K562 (cell line): ENCODE data around the gene SDC3. TPM values are rescaled to one million over a fixed set of nuclear protein-coding genes. Genes with fewer than 3 reads are reported as not detected.

ENCODE experiments used
- ATAC-seq: fragments of 200-7000 bp; cut with Tn5 transposase; 3 replicates; pipeline ENCODE4 v1.9.1; 2020; ENCODE audit warnings: moderate library complexity
- BruUV-seq: library from RNA; stranded (reverse); fragments of 400-500 nt; replicated peaks from 2 replicates; lab custom pipeline; 2021; lab: Mats Ljungman, UMichigan
- CTCF ChIA-PET: fragments of 300-600 bp; formaldehyde crosslinking; extraction: SDS; loops from one replicate; lab custom pipeline; 2021; ENCODE audit warnings: low intra/inter-chr PET ratio; lab: Yijun Ruan, JAX
- POLR2A ChIA-PET: fragments of 300-600, 350-650 bp; sonication (Branson Sonifier 250); formaldehyde crosslinking; extraction: SDS; loops from one replicate; lab custom pipeline; 2021; ENCODE audit warnings: antibody characterized with exemption, inconsistent platforms; lab: Yijun Ruan, JAX
- DNase-seq, 4 experiments: peaks; one replicate each; pipeline versions ENCODE4 v3.0.0 to v3.0.0-alpha.2; 2011 to 2018; ENCODE audit warnings: low spot score in 3 of 4, mixed read lengths in 3 of 4; ENCODE audit errors: extremely low read depth in 1 of 4
- FAIRE-seq: peaks from 2 replicates; lab custom pipeline; 2011; peaks lifted over from hg19 to GRCh38; lab: Jason Lieb, UNC
- H2AFZ ChIP-seq: 2 replicates; pipeline ENCODE4 v1.6.0; 2011; ENCODE audit warnings: low read depth, low read length, control low read depth, inconsistent platforms
- H3K27ac ChIP-seq: fragments of 200-600 bp; 3 replicates; pipeline ENCODE4 v1.8.0; 2011; ENCODE audit warnings: low read depth, mild to moderate bottlenecking, control low read depth, inconsistent platforms, low read length, moderate library complexity, mixed read lengths; ENCODE audit errors: extremely low read depth
- H3K27me3 ChIP-seq, 2 experiments: fragments of 300-600 bp in 1 of 2; 2 replicates in 1 of 2; 3 replicates in 1 of 2; pipeline versions ENCODE4 v1.6.0 to v1.8.0; 2011; ENCODE audit warnings: inconsistent platforms in 2 of 2, low read length in 2 of 2, mild to moderate bottlenecking in 1 of 2, mixed read lengths in 1 of 2, moderate library complexity in 1 of 2; ENCODE audit not compliant: control insufficient read depth in 2 of 2, insufficient read depth in 2 of 2
- H3K36me3 ChIP-seq: fragments of 300-600 bp; 3 replicates; pipeline ENCODE4 v1.8.0; 2011; ENCODE audit warnings: mild to moderate bottlenecking, low read length, inconsistent platforms; ENCODE audit not compliant: control insufficient read depth, insufficient read depth
- H3K4me1 ChIP-seq, 2 experiments: fragments of 200-600 bp in 1 of 2; replicated peaks in 1 of 2; 2 replicates in 1 of 2; 3 replicates in 1 of 2; pipeline versions ENCODE4 v1.5.1 to v1.8.0; 2011; ENCODE audit warnings: inconsistent platforms in 2 of 2, low read length in 2 of 2, mild to moderate bottlenecking in 1 of 2, mixed read lengths in 1 of 2, moderate library complexity in 1 of 2; ENCODE audit not compliant: control insufficient read depth in 2 of 2, insufficient read depth in 2 of 2
- H3K4me2 ChIP-seq: 2 replicates; pipeline ENCODE4 v1.6.1; 2011; ENCODE audit warnings: low read length, control low read depth, inconsistent platforms, mixed read lengths; ENCODE audit not compliant: insufficient read depth
- H3K4me3 ChIP-seq: fragments of 200-600 bp; sonication (generic), shearing (Covaris generic); 2 replicates; pipeline ENCODE4 v1.5.1; 2016; ENCODE audit warnings: control low read depth, inconsistent platforms
- H3K79me2 ChIP-seq: fragments of 200-600 bp; 3 replicates; pipeline ENCODE4 v1.8.0; 2011; ENCODE audit warnings: low read length, inconsistent platforms; ENCODE audit not compliant: control insufficient read depth, insufficient read depth
- H3K9ac ChIP-seq, 2 experiments: 2 replicates each; pipeline versions ENCODE4 v1.6.0 to v1.6.1; 2011; ENCODE audit warnings: low read depth in 2 of 2, low read length in 2 of 2, control low read depth in 1 of 2, inconsistent platforms in 1 of 2, mild to moderate bottlenecking in 1 of 2, mixed read lengths in 1 of 2; ENCODE audit not compliant: insufficient read depth in 1 of 2
- H3K9me1 ChIP-seq: one replicate; pipeline ENCODE4 v1.6.0; 2011; ENCODE audit warnings: inconsistent platforms, mild to moderate bottlenecking, low read length, moderate library complexity; ENCODE audit not compliant: control insufficient read depth, insufficient read depth
- H3K9me3 ChIP-seq: replicated peaks from 2 replicates; pipeline ENCODE4 v1.5.1; 2011; ENCODE audit warnings: low read depth, low read length, inconsistent platforms; ENCODE audit not compliant: control insufficient read depth, insufficient read depth
- H4K20me1 ChIP-seq: replicated peaks from 2 replicates; pipeline ENCODE4 v1.6.1; 2011; ENCODE audit warnings: low read length, inconsistent platforms, mixed read lengths; ENCODE audit not compliant: control insufficient read depth, insufficient read depth
- CREM ChIP-seq: IDR thresholded peaks from 2 replicates; pipeline ENCODE4 v1.6.1; 2014; ENCODE audit warnings: antibody characterized with exemption, low read depth
- PHF8 ChIP-seq: fragments of 200-600 bp; sonication (generic); IDR thresholded peaks from 2 replicates; pipeline ENCODE4 v1.6.1; 2012; ENCODE audit warnings: mixed run types, mild to moderate bottlenecking, inconsistent platforms, low read length, moderate library complexity, borderline replicate concordance
- RBM39 ChIP-seq: fragments of 200-400 bp; formaldehyde crosslinking; optimal IDR thresholded peaks from 2 replicates; pipeline ENCODE3; 2018; ENCODE audit warnings: low read depth, low read length
- SP1 ChIP-seq: sonication (generic); formaldehyde crosslinking; IDR thresholded peaks from 2 replicates; pipeline ENCODE4 v1.8.1; 2022; ENCODE audit warnings: mild to moderate bottlenecking, missing genetic modification reagents
- ZNF146 ChIP-seq: IDR thresholded peaks from one replicate; pipeline ENCODE4 v1.6.1; 2018; ENCODE audit warnings: missing compliant biosample characterization; ENCODE audit not compliant: unreplicated experiment
- WGBS: fragments of 100-300 bp; shearing (Covaris generic); methylation state at CpG from one replicate; pipeline ENCODE4 v1.1.6; 2016; ENCODE audit warnings: low coverage, mixed read lengths; ENCODE audit not compliant: insufficient coverage; ENCODE audit errors: missing lambda C conversion rate; 5-methylcytosine and 5-hydroxymethylcytosine counted together
- in situ Hi-C: fragments of 300-500 bp; cut with MboI; formaldehyde crosslinking; loops from 4 replicates; pipeline ENCODE4 v1.15.0; 2018; ENCODE audit warnings: inconsistent platforms, mixed read lengths
- intact Hi-C: fragments of 100-400 bp; cut with micrococcal nuclease; formaldehyde crosslinking; loops from 2 replicates; pipeline ENCODE4 v1.14.2; 2022
- polyA plus RNA-seq, 8 experiments: library from polyadenylated mRNA; depleted of rRNA in 4 of 8; stranded (reverse) in 5 of 8; unstranded in 3 of 8; fragments of >200 nt; fragmentation: Nextera tagmentation in 2 of 8; fragmentation: Illumina TruSeq in 1 of 8; extraction: Ambion mirVana in 2 of 8; extraction: Trizol in 1 of 8; gene quantifications; 2 replicates each; pipeline versions ENCODE4 v1.2.1 to v1.2.3, GENCODE V29; 2011 to 2014; ENCODE audit warnings: inconsistent platforms in 1 of 8, missing spikeins in 1 of 8
- total RNA-seq, 7 experiments: library from RNA; depleted of rRNA in 6 of 7; stranded (reverse); fragments of >200 nt in 6 of 7; fragmentation: Illumina TruSeq in 2 of 7; extraction: Trizol in 2 of 7; gene quantifications; 2 replicates each; pipeline versions ENCODE4 v1.2.1 to v1.2.3, GENCODE V29; 2011 to 2021; ENCODE audit warnings: low replicate concordance in 1 of 7
- TF ChIP-seq, protein P1 (sequence below): fragments of 250-450 bp; sonication (Bioruptor Pico); IDR thresholded peaks from 2 replicates; pipeline ENCODE4 v1.5.0; 2021; ENCODE audit warnings: mild to moderate bottlenecking, moderate library complexity
- TF ChIP-seq, protein P2 (sequence below), 3 experiments: fragments of 200-800 bp in 1 of 3; fragments of 250-450 bp in 1 of 3; fragments of 450-650 bp in 1 of 3; sonication (Bioruptor Pico) in 1 of 3; sonication (Bioruptor generic) in 1 of 3; formaldehyde crosslinking in 1 of 3; IDR thresholded peaks; 2 replicates each; pipeline versions ENCODE4 v1.6.1 to v1.8.0; 2016 to 2022; ENCODE audit warnings: mild to moderate bottlenecking in 2 of 3, missing genetic modification characterization in 2 of 3, missing compliant biosample characterization in 1 of 3, moderate library complexity in 1 of 3
- TF ChIP-seq, protein P3 (sequence below): IDR thresholded peaks from 2 replicates; pipeline ENCODE4 v1.6.1; 2011; ENCODE audit warnings: borderline replicate concordance, low read depth, mild to moderate bottlenecking, moderate library complexity, low read length; ENCODE audit not compliant: insufficient read depth, poor library complexity, severe bottlenecking

Gene SDC3
- total and polyA plus RNA-seq, 9 of the 15 experiments (the other 6 are each of a cell fraction or from before 2014, with no cell fraction given) = 0.38 to 44.1 (median 12.1) TPM

DNA sequence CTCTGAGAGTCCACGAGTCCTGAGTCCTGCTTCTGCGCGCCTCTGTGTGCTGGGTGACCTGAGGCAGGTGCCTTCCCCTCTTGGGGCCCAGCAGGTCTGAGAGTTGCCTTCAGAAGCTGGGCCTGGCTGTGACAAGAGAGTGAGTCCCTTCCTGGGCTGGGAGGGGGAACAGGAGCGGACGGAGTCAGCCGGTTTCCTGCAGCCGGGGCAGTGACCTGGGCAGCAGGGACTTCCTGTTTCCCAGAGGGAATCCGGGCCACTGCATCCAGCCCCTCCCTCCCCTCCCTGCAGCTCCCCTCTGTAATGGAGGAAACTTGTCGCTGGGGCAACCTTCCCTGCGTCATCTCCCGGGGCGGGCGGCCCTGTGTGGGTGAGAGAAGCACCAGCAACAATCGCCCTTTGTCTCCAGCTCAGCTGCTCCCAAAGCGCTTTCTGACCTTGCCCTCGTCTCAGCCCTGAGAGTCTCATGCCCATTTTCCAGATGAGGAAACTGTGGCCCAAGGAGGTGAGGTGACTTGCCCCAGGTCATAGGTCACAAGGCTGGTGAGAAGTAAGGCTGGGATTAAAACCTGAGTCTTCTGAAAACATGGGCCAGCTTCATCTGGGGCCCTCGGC lies 61.1 kb downstream of the SDC3 start:
- Histone ChIP-seq H3K27ac (no peak overlapping the region), H3K9ac (peak overlapping the region in 1 of 2 experiments; percentile 75; a peak in 2 of 4 replicates), H3K36me3 (no peaks in the 10 kb centered on the region), H3K4me3 (no peak overlapping the region), H3K79me2 (no peaks in the 10 kb centered on the region), H3K9me1 (no peaks in the 10 kb centered on the region), H3K27me3 (peaks cover 13 to 48% of the 10 kb centered on the region in 2 experiments), H3K9me3 (no peaks in the 10 kb centered on the region), H3K4me1 (peaks cover 6 to 18% of the 10 kb centered on the region in 2 experiments), H2AFZ (peak overlapping the region; percentile 73), H4K20me1 (no peaks in the 10 kb centered on the region), H3K4me2 (peak overlapping the region; percentile 51; the same call in 1 of the 2 replicates)
- DNase-seq (peak in 3 of 4 experiments; percentile 37 to 43 (median 38)), ATAC-seq (peak; percentile 48), FAIRE-seq (no peak)
- no TSS peak for BruUV-seq
- in situ Hi-C loops (no loop called here), intact Hi-C loops (no loop called here)
- ChIA-PET CTCF (no interaction called here), POLR2A (interaction anchor here (0.6 to 1.7 kb wide), 8 partner anchors 21 to 1987 kb away, joined by 3 to 6 read pairs (median 3); no protein-coding TSS in a partner anchor)
- 30% methylated on average over 16 of the region's 17 CpGs for WGBS
- TF ChIP-seq, protein P1, sequence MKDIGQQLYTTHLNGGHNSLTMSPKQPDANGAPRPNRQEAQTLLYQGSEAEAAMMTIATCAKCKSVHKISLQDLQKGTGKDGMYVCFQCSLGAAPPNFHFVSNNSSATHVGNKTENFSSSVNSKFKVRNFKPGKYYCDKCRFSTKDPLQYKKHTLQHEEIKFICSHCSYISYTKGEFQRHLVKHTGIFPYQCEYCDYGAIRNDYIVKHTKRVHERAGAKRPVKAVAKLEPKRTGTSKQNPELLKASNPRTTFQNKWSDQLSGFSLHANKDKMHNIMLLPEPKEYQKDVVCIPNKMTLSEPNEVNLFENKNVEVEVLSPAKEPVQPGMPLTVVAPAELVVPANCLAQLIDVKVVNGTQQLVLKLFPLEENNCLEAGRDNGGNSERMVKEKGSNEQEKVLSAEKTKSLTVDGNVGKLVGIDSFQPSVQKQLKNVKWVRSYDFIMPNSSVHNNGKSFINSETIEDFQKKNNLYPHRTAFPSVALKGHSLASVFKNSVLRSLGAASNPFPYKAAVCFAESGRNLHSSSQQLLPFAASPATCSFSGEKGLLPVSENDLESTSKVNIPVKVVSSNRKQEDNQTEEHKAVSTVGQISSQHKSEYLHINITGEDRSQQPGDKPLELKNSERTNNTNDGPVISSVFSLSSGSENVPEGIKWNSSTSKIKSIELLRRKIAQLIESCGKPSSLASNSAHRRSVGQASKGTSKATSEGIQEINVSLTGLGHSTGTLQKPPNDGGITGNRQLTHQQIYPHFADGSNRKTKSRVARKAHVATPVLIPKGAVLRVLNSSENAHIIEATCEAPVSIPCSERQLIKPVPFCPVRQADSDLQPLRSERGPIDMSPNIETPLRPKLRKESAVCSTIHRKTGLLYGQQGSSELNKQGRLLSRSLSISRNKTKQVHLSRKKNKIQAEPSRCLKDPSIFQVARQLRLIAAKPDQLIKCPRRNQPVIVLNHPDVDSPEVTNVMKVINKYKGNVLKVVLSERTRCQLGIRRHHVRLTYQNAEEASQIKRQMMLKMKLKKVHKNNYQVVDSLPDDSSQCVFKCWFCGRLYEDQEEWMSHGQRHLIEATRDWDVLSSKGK = no peak
- TF ChIP-seq PHF8 (peak; percentile 31; the same call in 1 of the 2 replicates), ZNF146 (CRISPR knock-in tag) (no peak), RBM39 (no peak), SP1 (CRISPR knock-in tag) (no peak), CREM (peak; percentile 72)
- TF ChIP-seq, protein P2, sequence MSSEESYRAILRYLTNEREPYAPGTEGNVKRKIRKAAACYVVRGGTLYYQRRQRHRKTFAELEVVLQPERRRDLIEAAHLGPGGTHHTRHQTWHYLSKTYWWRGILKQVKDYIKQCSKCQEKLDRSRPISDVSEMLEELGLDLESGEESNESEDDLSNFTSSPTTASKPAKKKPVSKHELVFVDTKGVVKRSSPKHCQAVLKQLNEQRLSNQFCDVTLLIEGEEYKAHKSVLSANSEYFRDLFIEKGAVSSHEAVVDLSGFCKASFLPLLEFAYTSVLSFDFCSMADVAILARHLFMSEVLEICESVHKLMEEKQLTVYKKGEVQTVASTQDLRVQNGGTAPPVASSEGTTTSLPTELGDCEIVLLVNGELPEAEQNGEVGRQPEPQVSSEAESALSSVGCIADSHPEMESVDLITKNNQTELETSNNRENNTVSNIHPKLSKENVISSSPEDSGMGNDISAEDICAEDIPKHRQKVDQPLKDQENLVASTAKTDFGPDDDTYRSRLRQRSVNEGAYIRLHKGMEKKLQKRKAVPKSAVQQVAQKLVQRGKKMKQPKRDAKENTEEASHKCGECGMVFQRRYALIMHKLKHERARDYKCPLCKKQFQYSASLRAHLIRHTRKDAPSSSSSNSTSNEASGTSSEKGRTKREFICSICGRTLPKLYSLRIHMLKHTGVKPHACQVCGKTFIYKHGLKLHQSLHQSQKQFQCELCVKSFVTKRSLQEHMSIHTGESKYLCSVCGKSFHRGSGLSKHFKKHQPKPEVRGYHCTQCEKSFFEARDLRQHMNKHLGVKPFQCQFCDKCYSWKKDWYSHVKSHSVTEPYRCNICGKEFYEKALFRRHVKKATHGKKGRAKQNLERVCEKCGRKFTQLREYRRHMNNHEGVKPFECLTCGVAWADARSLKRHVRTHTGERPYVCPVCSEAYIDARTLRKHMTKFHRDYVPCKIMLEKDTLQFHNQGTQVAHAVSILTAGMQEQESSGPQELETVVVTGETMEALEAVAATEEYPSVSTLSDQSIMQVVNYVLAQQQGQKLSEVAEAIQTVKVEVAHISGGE (CRISPR knock-in tag; IDR thresholded peaks at IDR 0.05) = peak in 1 of 3 experiments; percentile 64; a peak in 2 of 6 replicates
- TF ChIP-seq, protein P3, sequence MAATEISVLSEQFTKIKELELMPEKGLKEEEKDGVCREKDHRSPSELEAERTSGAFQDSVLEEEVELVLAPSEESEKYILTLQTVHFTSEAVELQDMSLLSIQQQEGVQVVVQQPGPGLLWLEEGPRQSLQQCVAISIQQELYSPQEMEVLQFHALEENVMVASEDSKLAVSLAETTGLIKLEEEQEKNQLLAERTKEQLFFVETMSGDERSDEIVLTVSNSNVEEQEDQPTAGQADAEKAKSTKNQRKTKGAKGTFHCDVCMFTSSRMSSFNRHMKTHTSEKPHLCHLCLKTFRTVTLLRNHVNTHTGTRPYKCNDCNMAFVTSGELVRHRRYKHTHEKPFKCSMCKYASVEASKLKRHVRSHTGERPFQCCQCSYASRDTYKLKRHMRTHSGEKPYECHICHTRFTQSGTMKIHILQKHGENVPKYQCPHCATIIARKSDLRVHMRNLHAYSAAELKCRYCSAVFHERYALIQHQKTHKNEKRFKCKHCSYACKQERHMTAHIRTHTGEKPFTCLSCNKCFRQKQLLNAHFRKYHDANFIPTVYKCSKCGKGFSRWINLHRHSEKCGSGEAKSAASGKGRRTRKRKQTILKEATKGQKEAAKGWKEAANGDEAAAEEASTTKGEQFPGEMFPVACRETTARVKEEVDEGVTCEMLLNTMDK = no peak
